ENCODE results near the gene UNC93A. TPM values are rescaled to one million over a fixed set of nuclear protein-coding genes. Genes with fewer than 3 reads are reported as not detected.
"Not testable (repeated sequence)": the region's sequence is repeated elsewhere in the genome, so short reads cannot be mapped to it uniquely, and the experiment has no call there.

UNC93A gene
- polyA plus RNA-seq, 4 donors, result 2.7 to 33.8 (median 18.0) TPM

- no peaks in the 10 kb centered on the region for H3K27me3 ChIP-seq (ENCODE audit: control insufficient read depth in 3 of 3, insufficient read depth in 3 of 3, low read length in 3 of 3)
- no peak overlapping the region for H3K27ac ChIP-seq (ENCODE audit: low read depth in 1 of 3, low read length in 2 of 3)
- FAIRE-seq, result no peak
- H3K9me3 ChIP-seq (ENCODE audit: control insufficient read depth in 2 of 2, insufficient read depth in 1 of 2, low read depth in 1 of 2, low read length in 1 of 2), result no peaks in the 10 kb centered on the region
- peaks cover 2 to 37% (median 11%) of the 10 kb centered on the region in 3 donors for H3K4me1 ChIP-seq (ENCODE audit: control insufficient read depth in 3 of 3, insufficient read depth in 2 of 3, low read depth in 1 of 3, low read length in 2 of 3)
- H3K36me3 ChIP-seq (ENCODE audit: control insufficient read depth in 3 of 3, insufficient read depth in 2 of 3, low read depth in 1 of 3, low read length in 3 of 3), result no peaks in the 10 kb centered on the region
- no peak overlapping the region for H3K4me3 ChIP-seq (ENCODE audit: low read depth in 1 of 3, low read length in 3 of 3)
- WGBS, 3 donors, result 80 to 89% (median 87%) methylated on average over 4 of the region's 4 CpGs
- DNase-seq, result no peak
These were observed 15.7 kb upstream of the UNC93A start for GRCh38 chr6:167275436-167275835.

- DNase-seq (peak in 1 of 2 donors; percentile 35), FAIRE-seq (no peak)
- WGBS, 3 donors, result 52 to 72% (median 67%) methylated on average over 12 to 13 of the region's 13 CpGs
- Histone ChIP-seq H3K4me3 (ENCODE audit: low read depth in 1 of 3, low read length in 3 of 3) (no peak overlapping the region), H3K9me3 (ENCODE audit: control insufficient read depth in 2 of 2, insufficient read depth in 1 of 2, low read depth in 1 of 2, low read length in 1 of 2) (no peaks in the 10 kb centered on the region), H3K4me1 (ENCODE audit: control insufficient read depth in 3 of 3, insufficient read depth in 2 of 3, low read depth in 1 of 3, low read length in 2 of 3) (peaks cover 1 to 36% (median 5%) of the 10 kb centered on the region in 3 donors), H3K27ac (ENCODE audit: low read depth in 1 of 3, low read length in 2 of 3) (no peak overlapping the region), H3K27me3 (ENCODE audit: control insufficient read depth in 3 of 3, insufficient read depth in 3 of 3, low read length in 3 of 3) (no peaks in the 10 kb centered on the region), H3K36me3 (ENCODE audit: control insufficient read depth in 3 of 3, insufficient read depth in 2 of 3, low read depth in 1 of 3, low read length in 3 of 3) (no peaks in the 10 kb centered on the region)
These were observed 14.2 kb upstream of the UNC93A start for GRCh38 chr6:167276772-167277533.

GRCh38 chr6:167278173-167278940 lies 12.8 kb upstream of the UNC93A start:
- peaks cover 0 to 27% (median 0%) of the 10 kb centered on the region in 3 donors for H3K4me1 ChIP-seq (ENCODE audit: control insufficient read depth in 3 of 3, insufficient read depth in 2 of 3, low read depth in 1 of 3, low read length in 2 of 3)
- not testable (repeated sequence) for H3K27me3 ChIP-seq (ENCODE audit: control insufficient read depth in 3 of 3, insufficient read depth in 3 of 3, low read length in 3 of 3); H3K9me3 ChIP-seq (ENCODE audit: control insufficient read depth in 2 of 2, insufficient read depth in 1 of 2, low read depth in 1 of 2, low read length in 1 of 2); H3K27ac ChIP-seq (ENCODE audit: low read depth in 1 of 3, low read length in 2 of 3); FAIRE-seq; H3K36me3 ChIP-seq (ENCODE audit: control insufficient read depth in 3 of 3, insufficient read depth in 2 of 3, low read depth in 1 of 3, low read length in 3 of 3); H3K4me3 ChIP-seq (ENCODE audit: low read depth in 1 of 3, low read length in 3 of 3); DNase-seq
- WGBS, 3 donors, result 70 to 81% (median 78%) methylated on average over 12 to 13 of the region's 16 CpGs

GRCh38 chr6:167279766-167280446 lies 11.2 kb upstream of the UNC93A start:
- Histone ChIP-seq H3K36me3 (ENCODE audit: control insufficient read depth in 3 of 3, insufficient read depth in 2 of 3, low read depth in 1 of 3, low read length in 3 of 3) (no peaks in the 10 kb centered on the region), H3K9me3 (ENCODE audit: control insufficient read depth in 2 of 2, insufficient read depth in 1 of 2, low read depth in 1 of 2, low read length in 1 of 2) (no peaks in the 10 kb centered on the region), H3K4me1 (ENCODE audit: control insufficient read depth in 3 of 3, insufficient read depth in 2 of 3, low read depth in 1 of 3, low read length in 2 of 3) (peaks cover 0 to 18% (median 0%) of the 10 kb centered on the region in 3 donors), H3K4me3 (ENCODE audit: low read depth in 1 of 3, low read length in 3 of 3) (no peak overlapping the region), H3K27me3 (ENCODE audit: control insufficient read depth in 3 of 3, insufficient read depth in 3 of 3, low read length in 3 of 3) (no peaks in the 10 kb centered on the region), H3K27ac (ENCODE audit: low read depth in 1 of 3, low read length in 2 of 3) (no peak overlapping the region)
- DNase-seq (no peak), FAIRE-seq (no peak)
- 81 to 86% (median 85%) methylated on average over 3 of the region's 3 CpGs for WGBS, 3 donors

GRCh38 chr6:167280466-167280865 lies 10.6 kb upstream of the UNC93A start:
- 46 to 55% (median 47%) methylated on average over 5 of the region's 5 CpGs for WGBS, 3 donors
- not testable (repeated sequence) for H3K27me3 ChIP-seq (ENCODE audit: control insufficient read depth in 3 of 3, insufficient read depth in 3 of 3, low read length in 3 of 3); DNase-seq; FAIRE-seq; H3K4me3 ChIP-seq (ENCODE audit: low read depth in 1 of 3, low read length in 3 of 3); H3K9me3 ChIP-seq (ENCODE audit: control insufficient read depth in 2 of 2, insufficient read depth in 1 of 2, low read depth in 1 of 2, low read length in 1 of 2); H3K36me3 ChIP-seq (ENCODE audit: control insufficient read depth in 3 of 3, insufficient read depth in 2 of 3, low read depth in 1 of 3, low read length in 3 of 3)
- Histone ChIP-seq H3K4me1 (ENCODE audit: control insufficient read depth in 3 of 3, insufficient read depth in 2 of 3, low read depth in 1 of 3, low read length in 2 of 3) (peaks cover 0 to 18% (median 0%) of the 10 kb centered on the region in 3 donors), H3K27ac (ENCODE audit: low read depth in 1 of 3, low read length in 2 of 3) (peak overlapping the region in 1 of 3 donors; percentile 50)

GRCh38 chr6:167282165-167282564 lies 8.9 kb upstream of the UNC93A start:
- FAIRE-seq, result no peak
- H3K4me3 ChIP-seq (ENCODE audit: low read depth in 1 of 3, low read length in 3 of 3), result no peak overlapping the region
- no peak for DNase-seq

GRCh38 chr6:167284565-167284964 lies 6.5 kb upstream of the UNC93A start:
- FAIRE-seq; H3K9me3 ChIP-seq (ENCODE audit: control insufficient read depth in 2 of 2, insufficient read depth in 1 of 2, low read depth in 1 of 2, low read length in 1 of 2); H3K4me3 ChIP-seq (ENCODE audit: low read depth in 1 of 3, low read length in 3 of 3); H3K27me3 ChIP-seq (ENCODE audit: control insufficient read depth in 3 of 3, insufficient read depth in 3 of 3, low read length in 3 of 3); DNase-seq; H3K36me3 ChIP-seq (ENCODE audit: control insufficient read depth in 3 of 3, insufficient read depth in 2 of 3, low read depth in 1 of 3, low read length in 3 of 3); H3K27ac ChIP-seq (ENCODE audit: low read depth in 1 of 3, low read length in 2 of 3): not testable (repeated sequence)
- 87 to 97% (median 92%) methylated on average over 8 to 12 of the region's 13 CpGs for WGBS, 3 donors
- peaks cover 0 to 26% (median 0%) of the 10 kb centered on the region in 3 donors for H3K4me1 ChIP-seq (ENCODE audit: control insufficient read depth in 3 of 3, insufficient read depth in 2 of 3, low read depth in 1 of 3, low read length in 2 of 3)

More at GRCh38 chr6:167282165-167282564, 8.9 kb upstream of the UNC93A start:
- Histone ChIP-seq H3K27ac (ENCODE audit: low read depth in 1 of 3, low read length in 2 of 3) (no peak overlapping the region), H3K36me3 (ENCODE audit: control insufficient read depth in 3 of 3, insufficient read depth in 2 of 3, low read depth in 1 of 3, low read length in 3 of 3) (no peaks in the 10 kb centered on the region), H3K9me3 (ENCODE audit: control insufficient read depth in 2 of 2, insufficient read depth in 1 of 2, low read depth in 1 of 2, low read length in 1 of 2) (no peaks in the 10 kb centered on the region), H3K27me3 (ENCODE audit: control insufficient read depth in 3 of 3, insufficient read depth in 3 of 3, low read length in 3 of 3) (no peaks in the 10 kb centered on the region), H3K4me1 (ENCODE audit: control insufficient read depth in 3 of 3, insufficient read depth in 2 of 3, low read depth in 1 of 3, low read length in 2 of 3) (peaks cover 0 to 20% (median 0%) of the 10 kb centered on the region in 3 donors)

- Histone ChIP-seq H3K36me3 (ENCODE audit: control insufficient read depth in 3 of 3, insufficient read depth in 2 of 3, low read depth in 1 of 3, low read length in 3 of 3) (no peaks in the 10 kb centered on the region), H3K27me3 (ENCODE audit: control insufficient read depth in 3 of 3, insufficient read depth in 3 of 3, low read length in 3 of 3) (no peaks in the 10 kb centered on the region), H3K4me3 (ENCODE audit: low read depth in 1 of 3, low read length in 3 of 3) (no peak overlapping the region), H3K4me1 (ENCODE audit: control insufficient read depth in 3 of 3, insufficient read depth in 2 of 3, low read depth in 1 of 3, low read length in 2 of 3) (peaks cover 0 to 30% (median 1%) of the 10 kb centered on the region in 3 donors), H3K9me3 (ENCODE audit: control insufficient read depth in 2 of 2, insufficient read depth in 1 of 2, low read depth in 1 of 2, low read length in 1 of 2) (no peaks in the 10 kb centered on the region), H3K27ac (ENCODE audit: low read depth in 1 of 3, low read length in 2 of 3) (no peak overlapping the region)
- peak in 1 of 2 donors; percentile 39 for DNase-seq
- FAIRE-seq, result no peak
- 71 to 85% (median 76%) methylated on average over 15 of the region's 15 CpGs for WGBS, 3 donors
These were observed 5.9 kb upstream of the UNC93A start for GRCh38 chr6:167285077-167285770.
